NCI-H446 (cell line): ENCODE measurements around the gene RTL10.
"Not testable (repeated sequence)": the region's sequence is repeated elsewhere in the genome, so short reads cannot be mapped to it uniquely, and the experiment has no call there.

ENCODE experiments used
- DNase-seq, 2 experiments: peaks; one replicate each; lab custom pipeline; 2025; lab: John Stamatoyannopoulos, UW

The RTL10 gene

DNA sequence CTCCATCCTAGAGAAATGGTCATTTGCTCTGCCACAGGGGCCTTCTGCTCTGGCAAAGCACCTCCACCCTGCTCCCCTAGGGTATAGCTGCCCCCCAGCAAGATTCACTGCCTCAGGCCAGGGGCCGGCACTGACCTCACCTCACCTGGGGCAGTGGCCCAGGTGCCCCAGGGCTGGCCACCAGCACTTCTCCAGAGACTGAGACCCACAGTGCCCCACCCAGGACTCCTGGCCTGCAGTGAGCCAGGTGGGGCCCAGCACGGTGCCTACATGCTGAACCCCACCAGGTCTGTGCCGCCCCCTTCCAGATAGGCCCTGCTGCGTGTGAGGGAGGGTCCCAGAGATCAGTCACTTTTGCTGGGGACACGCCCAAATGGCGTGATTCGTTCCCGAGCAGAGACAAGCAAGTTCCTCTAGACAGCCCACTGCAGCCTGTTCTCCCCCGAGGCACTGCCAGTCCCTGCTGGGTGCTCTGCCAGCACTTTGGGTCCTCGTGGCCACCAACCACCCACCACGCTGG, 10.8 kb downstream of the RTL10 start:
- DNase-seq = no peak

DNA sequence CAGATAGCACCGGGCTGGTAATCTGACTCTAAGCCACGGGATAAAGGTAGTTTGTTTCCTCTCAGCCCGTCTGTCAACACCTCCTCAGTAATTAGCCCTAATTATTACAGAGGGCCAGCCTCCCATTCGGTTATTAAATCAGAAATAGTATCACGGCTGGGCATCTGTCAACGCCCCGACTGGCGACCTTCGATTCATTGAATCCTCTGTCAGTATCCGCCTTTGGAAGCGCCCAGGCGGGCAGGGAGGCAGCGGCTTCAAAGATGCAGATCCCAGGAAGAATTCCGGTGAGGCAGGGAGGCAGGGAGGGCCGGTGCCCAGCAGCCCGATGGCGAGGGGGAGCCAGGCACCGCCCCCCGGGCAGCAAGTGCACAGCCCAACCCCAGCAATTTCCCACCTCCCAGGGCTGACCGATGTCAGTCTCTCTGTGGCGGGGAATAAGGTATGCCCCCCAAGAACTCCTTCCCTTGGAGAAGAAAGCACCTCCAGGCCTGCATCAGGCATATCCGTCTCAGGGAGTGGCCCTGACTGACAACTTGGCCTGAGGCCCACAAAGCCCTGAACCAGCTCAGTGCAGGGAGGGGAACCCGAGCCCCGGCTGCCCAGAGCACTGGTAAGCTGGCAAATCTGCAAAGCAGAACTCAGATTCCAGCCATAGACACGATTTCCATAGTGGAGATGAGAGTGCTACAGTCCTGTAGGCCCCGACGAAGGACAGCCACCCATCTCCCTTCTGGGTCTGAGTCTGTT, 11.4 kb downstream of the RTL10 start:
- no peak for DNase-seq

DNA sequence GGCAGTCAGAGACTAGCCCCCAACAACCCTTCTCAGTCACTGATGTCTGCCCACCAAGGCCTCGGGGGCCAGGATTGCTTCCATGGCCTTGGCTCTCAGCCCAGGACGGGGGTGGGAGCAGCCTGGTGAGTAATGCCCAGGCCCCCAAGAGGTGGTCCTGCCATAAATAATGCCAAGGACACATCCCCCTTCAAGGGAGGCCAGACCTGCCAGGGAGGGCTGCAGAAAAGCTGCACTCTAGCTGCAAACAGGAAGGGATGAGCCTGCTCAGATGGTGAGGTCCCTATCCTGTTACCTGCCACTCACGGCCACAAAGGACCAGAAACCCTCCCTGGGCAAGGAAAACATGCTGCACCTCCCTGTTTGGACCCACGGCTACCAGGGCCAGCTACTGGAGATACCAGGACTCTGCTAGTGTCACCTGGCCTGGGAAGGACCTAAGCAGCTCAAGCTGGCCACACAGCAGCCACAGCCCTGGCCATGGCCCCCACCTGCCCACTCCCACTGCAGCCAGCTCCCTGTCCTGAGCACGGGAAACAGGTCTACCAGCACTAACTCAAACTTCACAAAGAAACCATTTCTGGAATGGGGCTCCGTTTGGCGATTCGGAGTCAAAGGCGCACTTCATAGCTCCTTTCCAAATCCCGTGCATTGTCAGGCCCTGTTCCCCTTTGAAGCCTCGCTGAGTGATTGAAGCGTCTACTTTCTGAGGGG, 12.1 kb downstream of the RTL10 start:
- DNase-seq = no peak

DNA sequence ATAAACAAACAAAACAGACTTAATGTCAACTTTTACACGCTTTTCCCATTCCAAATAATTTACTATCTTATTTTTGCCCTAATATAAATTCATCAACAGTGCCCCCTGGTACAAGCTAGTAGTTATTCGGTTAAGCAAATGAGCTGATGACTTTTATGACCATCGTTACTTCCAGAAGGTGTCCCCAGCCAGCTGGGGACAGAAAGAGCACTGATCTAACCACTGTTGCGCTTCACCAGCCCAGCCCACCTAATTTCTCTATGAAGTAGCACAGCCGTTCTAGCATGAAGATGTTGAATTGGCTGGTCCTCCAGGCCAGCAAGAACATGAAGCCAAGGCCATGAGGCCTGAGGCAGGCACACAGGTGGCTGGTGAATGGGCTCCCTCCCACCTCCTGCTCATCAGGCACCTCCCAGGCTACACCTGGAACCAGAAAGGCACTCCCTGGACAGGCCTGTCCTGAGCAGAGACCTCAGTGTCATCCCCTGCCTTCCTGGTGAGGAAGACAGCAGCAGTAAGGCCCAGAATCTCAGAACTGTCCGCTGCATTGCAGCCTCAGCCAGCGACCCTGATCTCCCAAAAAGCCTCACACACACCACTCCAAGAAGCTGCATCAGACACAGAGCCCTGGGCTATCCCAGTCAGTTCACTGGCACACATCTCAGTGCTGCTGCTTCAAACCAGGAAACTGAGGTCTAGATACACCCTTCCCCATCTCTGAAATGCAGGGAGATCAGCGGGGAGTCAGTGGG, 12.9 kb downstream of the RTL10 start:
- DNase-seq = no peak

DNA sequence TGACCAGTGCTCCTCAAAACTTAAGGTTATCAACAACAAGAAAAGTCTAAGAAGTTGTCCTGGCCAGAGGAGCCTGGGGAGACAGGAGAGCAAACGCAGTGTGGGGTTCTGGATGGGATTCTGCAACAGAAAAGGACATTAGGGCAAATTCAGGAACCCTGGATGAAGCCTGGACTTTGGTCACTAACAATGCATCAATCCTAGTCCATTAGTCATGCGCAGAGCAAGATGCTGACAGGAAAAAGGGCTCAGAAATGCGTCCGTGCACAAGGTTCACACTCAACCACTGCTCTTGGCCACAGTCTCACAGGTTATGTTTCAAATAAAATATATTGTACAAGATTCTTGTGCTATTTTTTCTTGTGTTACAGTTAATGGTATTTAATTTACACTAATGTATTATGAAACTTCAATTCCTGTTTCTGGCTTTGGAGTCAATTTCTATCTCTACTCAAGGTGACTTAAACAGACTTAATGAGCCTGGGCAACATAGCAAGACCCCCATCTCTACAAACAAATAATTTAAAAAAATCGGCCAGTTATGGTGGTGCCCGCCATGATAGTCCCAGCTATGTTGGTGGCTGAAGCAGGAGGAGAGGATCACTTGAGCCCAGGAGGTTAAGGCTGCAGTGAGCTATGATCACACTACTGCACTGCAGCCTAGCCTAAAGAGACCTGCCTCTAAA, 13.6 kb downstream of the RTL10 start:
- DNase-seq = no peak

DNA sequence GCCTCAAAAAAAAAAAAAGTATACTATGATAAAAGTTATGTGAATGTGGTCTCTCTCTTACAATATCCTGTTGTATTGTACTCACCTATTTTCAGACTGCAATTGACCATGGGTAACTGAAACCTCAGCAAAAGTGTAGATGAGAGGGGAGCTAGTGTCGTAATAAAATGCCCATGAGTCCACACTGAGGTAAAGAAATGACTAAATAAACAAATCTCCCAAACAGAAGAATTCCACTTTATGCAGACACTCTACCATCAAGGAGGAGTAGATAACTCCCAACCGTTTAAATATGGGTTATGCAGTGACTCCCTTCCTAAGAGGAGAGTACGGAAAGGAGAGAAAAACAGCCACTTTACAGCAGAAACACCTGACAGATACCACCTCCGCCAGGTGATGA, 14.6 kb downstream of the RTL10 start:
- no peak for DNase-seq

DNA sequence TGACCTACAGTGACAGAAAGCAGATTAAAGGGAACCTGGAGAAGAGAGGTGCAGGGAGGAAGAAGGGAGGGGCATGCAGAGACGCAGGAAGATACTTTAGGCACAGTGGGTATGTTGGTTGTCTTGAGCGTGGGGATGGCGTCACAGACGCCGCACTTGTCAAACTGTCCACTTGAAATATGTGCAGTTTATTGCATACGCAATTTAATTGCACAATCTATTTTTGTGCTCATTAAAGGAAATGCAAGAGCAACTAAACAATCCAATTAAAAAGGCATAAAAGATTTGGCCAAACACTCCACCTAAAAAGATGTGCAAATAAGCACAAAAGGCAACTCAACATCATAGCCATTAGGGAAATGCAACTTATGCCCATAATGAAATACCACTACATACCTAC, 16.8 kb downstream of the RTL10 start:
- no peak for DNase-seq

DNA sequence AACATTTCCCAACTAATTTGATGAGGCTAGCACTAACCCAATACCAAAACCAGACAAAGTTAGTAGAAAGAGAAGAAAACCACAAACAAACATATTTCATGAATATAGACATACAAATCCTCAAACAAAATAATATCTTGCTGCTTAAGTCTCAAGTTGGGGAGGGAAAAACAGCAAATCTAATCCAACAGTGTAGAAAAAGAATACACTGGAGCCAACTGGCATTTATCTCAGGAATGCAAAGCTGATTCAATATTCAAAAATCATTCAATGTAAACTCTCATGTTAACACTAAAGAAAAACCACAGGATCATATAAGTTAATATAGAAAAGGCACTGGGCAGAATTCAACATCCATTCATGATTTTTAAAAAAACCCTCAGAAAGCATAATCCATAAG, 18.2 kb downstream of the RTL10 start:
- DNase-seq = no peak

DNA sequence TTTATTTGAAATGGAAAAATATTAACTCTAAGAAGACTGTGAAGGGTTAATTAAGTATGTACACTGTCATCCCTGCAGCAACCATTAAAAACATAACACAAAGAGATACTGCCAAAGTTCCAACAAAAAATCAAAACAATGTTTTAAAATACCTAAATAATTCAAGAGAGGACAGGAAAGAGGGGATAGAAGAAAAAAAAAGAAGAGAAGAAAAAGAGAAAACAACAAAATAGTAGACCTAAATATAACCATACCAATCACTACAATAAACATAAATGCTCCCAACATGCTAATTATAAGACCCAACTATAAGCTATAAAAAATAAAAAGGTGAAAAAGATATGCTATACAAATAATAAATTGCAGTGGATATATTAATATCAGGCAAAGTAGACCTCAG, 20.1 kb downstream of the RTL10 start:
- DNase-seq = no peak

DNA sequence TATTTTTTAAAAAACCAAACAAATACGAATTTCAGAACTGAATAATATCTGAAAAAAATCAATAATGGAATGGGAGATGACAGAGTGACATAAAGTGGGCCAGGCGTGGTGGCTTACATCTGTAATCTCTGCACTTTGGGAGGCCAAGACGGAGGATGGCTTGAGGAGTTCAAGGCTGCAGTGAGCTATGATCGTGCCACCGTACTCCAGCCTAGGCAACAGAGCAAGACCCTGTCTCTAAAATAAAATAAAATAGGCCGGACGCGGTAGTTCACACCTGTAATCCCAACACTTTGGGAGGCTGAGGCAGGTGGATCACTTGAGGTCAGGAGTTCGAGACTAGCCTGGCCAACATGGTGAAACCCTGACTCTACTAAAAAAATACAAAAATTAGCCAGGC, 21.3 kb downstream of the RTL10 start:
- not testable (repeated sequence) for DNase-seq

DNA sequence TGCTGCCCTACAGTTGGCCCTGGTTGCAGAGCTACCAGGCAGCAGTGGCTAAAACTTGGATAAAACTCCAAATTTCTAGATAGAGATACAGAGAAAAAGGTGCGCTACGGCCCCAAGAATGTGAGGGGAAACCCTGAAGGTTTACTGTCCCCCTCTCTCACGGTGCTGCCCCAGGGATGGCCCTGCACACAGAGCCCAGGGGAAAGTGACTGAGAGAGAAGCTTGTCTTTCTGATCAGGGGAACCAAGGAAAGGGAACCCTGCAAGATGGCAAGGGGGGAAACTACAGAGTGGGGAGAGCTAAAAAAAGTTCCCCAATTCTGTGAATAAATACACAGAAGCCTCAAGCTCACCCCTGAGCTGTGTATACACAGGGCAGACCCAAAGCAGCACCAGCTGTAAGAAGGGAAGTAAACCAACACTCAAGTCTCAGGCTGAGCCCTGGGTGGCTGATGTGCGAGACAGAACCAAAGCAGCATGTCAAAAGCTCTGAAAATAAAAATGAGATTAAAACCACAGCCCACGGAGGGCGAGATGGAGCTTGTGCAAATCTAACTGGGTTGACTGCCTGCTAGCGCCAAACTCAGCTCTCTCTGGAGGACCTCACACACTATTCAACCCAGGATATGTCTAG, 22.1 kb downstream of the RTL10 start:
- DNase-seq = no peak

DNA sequence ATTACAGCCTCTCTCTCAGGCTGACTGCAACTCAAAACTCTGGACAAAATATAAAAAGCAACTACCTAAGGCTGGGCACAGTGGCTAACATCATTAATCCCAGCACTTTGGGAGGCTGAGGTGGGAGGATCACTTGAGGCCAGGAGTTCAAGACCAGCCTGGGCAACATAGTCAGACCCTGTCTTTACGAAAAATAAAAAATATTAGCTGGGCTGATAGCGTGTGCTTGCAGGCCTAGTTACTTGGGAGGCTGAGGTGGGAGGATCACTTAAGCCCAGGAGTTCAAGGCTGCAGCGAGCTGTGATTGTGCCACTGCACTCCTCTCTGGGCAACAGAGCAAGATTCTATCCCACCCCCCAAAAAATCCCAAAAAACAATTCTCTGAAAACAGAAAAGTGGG, 22.7 kb downstream of the RTL10 start:
- not testable (repeated sequence) for DNase-seq

DNA sequence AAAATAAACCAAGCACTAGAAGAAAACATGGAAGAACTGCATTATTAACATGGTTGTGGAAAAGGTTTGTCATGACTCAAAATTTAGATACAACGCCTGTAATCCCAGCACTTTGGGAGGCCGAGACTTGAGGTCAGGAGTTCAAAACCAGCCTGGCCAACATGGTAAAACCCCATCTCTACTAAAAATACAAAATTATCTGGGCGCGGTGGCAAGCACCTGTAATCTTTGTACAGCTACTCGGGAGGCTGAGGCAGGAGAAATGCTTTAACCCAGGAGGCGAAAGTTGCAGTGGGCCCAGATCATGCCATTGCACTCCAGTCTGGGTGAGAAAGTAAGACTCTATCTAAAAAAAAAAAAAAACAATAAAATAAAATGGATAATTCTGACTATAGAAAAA, 23.7 kb downstream of the RTL10 start:
- DNase-seq = no peak

DNA sequence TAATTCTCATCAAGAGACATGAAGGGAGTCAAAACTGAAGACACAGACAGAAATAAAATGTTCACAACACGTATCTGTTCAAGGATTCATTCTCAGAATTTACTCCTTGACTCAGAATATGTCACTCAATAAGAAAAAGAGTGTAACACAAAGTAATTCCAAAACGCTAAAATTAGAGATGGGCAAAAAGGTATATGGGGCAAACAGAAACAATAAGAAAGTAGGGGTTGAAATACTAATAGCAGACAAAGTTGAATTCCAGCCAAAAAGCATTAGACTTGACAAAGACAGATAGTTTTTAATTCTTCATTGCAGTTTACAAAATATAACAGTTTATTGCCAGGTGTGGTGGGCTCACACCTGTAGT, 26.7 kb downstream of the RTL10 start:
- no peak for DNase-seq

DNA sequence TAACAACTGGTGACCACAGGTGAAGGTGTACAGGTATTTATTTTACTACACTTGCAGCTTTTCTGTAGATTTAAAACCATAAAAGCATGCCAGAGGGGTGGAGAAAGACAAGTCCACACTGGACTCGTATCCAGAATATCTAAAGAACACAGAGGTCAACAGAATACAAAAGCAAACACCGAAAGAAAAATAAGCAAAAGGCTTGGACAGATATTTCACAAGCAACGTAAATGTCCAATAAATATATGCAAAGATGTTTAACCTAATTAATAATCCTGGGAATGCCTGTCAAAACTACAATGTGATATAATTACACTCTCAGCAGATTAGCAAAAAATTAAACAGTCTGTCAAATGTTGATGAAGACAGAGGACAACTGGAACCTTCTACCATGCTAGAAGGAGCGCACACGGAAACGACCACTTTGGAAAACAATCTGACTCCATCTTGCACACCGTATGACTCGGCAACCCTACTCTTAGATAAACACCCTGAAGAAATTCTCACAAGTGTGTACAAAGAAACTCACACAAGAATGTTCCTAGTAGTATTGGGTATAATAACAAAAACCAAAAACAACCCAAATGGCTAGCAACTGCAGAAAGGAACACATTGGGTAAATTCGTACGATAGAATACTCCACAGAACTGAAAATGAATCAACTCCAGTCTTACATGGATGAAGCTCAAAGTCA, 27.2 kb downstream of the RTL10 start:
- no peak for DNase-seq

DNA sequence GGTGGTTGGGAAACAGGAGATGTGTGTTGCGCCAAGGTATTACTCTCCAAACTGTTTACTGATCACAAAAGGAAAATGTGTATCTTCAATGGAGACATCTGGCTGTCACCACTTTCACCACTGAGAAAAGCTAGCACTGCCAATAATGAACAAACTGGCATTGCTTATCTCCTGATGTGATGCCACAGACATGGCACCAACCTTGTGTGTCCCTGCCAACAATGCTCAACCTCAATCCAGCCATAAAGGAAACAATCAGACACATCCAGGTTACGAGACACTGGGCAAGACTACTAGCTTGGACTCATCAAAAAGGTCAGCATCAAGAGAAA, 28.1 kb downstream of the RTL10 start:
- DNase-seq = no peak

DNA sequence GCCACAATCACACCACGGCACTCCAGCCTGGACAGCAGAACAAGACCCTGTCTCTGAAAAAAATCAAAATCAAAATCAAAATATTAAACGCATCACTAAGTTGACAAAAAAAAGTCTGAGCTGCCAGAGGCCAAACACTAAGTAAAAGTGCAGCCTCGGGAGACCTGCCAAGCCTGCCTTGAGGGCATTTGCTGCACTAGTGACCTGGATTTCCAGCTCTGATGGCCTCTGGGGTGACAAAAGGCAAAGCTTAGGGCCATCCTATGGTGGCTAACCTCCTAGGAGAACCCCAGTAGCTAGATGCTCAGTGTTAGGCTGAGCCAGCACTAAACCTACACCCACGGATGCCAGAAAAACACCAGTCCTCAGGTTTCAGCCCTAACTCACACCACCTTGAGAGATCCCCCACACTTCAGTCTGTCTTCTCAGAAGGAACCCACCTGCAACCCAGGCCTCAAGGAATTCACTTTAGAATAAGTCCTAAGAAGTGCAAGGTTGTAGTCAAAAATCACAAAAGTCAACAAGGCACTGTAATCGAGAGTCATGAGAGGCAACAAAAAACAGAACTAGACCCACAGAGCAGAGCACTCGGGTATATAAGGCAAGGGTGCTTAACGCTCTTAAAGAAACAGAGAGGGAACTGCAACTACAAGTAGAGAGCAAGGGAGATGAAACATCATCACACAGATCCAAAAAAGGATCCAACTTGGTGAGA, 28.6 kb downstream of the RTL10 start:
- DNase-seq = no peak

DNA sequence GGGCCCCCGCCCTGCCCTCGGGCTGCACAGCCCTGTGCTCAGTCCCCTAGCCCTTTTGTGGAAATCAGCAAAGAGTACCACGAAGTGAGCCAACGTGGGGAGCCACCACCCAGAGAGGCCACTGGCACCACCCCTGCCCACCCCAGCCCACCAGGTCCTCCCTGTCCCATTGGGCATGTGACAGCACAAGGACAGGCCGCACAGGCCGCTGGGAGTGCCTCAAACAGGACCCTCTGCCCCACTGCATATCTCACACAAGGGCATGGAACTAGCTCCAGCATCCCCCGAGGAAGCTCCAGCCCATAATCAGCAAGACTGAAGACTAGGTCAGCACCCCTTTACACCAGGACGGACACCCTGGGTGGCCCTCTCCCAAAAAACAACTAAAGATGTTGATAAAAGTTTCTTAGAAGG, 29.7 kb downstream of the RTL10 start:
- DNase-seq = no peak

DNA sequence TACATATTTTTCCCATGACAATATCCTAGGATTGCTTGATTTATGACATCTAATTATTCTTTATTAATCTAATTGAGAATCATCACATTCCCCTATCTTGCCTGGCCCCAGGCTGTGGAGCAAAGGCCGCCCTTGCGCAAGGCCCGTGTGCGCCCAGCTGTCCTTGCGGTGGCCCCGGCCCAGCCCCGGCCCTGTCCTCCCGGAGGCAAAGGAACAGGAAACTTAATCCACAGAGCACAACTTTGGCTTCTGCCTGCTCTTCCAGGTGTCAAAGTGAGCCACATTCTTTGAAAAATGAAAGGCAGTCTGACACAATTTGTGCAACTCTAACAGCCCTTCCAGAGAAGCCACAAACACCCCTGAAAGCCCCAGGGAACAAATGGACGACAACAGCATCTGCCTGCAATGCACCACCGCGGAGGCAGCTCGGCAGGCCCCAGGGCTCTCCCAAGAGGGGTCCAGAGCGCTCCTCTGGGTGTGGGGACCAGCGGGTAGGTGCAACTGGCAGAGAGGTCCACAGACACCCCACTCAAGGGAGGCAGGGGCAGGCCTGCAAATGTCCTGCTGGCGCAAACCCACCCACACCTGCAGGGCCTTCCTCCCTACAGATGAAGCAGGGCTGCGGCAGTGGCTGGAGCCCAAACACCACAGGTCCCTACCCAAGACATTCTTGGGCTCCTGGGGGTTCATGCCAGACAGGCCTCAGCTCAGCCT, 30.3 kb downstream of the RTL10 start:
- DNase-seq = no peak

DNA sequence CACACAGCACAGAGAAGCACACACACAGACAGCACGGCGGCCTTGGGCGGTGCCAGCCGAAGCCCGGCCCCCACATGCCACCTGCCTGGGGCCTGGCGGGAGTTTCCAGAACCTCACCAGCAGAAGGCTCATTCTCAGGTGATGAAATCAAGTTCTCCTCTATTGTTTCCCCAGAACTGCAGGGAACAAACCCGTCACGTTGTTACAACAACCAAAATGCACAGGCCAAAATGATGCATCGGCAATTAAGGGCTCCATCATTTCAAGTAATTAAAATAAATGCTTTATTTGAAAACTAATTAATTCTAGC, 30.8 kb downstream of the RTL10 start:
- no peak for DNase-seq
